MM.1S (cell line): ENCODE data around the gene BRD1.

Source experiments
- DNase-seq: peaks from one replicate; pipeline ENCODE4 v3.0.0-alpha.2; 2015
- H2AFZ ChIP-seq: fragments of 300-600 bp; sonication (generic); 2 replicates; pipeline ENCODE4 v1.6.0; 2016; ENCODE audit warnings: antibody characterized with exemption, low read length
- H3F3A ChIP-seq: fragments of 300-600 bp; sonication (generic); 2 replicates; pipeline ENCODE4 v1.6.1; 2016; ENCODE audit warnings: mild to moderate bottlenecking, antibody characterized with exemption, low read length, moderate library complexity, mixed read lengths; ENCODE audit not compliant: insufficient read depth
- H3K27ac ChIP-seq: fragments of 300-600 bp; sonication (generic); 2 replicates; pipeline ENCODE4 v1.5.1; 2016; ENCODE audit warnings: mild to moderate bottlenecking, low read length
- H3K27me3 ChIP-seq: fragments of 300-600 bp; sonication (generic); replicated peaks from 2 replicates; pipeline ENCODE4 v1.6.0; 2016; ENCODE audit warnings: low read length; ENCODE audit not compliant: insufficient read depth
- H3K36me3 ChIP-seq: fragments of 300-600 bp; sonication (generic); replicated peaks from 2 replicates; pipeline ENCODE4 v1.6.1; 2016; ENCODE audit warnings: mild to moderate bottlenecking, low read length, mixed read lengths; ENCODE audit not compliant: insufficient read depth
- H3K4me1 ChIP-seq: fragments of 300-600 bp; sonication (generic); 2 replicates; pipeline ENCODE4 v1.6.1; 2016; ENCODE audit warnings: low read length, mixed read lengths
- H3K4me2 ChIP-seq: fragments of 300-600 bp; sonication (generic); 2 replicates; pipeline ENCODE4 v1.6.0; 2016; ENCODE audit warnings: low read depth, low read length
- H3K4me3 ChIP-seq: fragments of 300-600 bp; sonication (generic); 2 replicates; pipeline ENCODE4 v1.5.1; 2016; ENCODE audit warnings: low read length, mixed read lengths
- H3K79me2 ChIP-seq: fragments of 300-600 bp; sonication (generic); 2 replicates; pipeline ENCODE4 v1.6.1; 2016; ENCODE audit warnings: mixed run types, low read length, mixed read lengths
- H3K9ac ChIP-seq: fragments of 300-600 bp; sonication (generic); 2 replicates; pipeline ENCODE4 v1.6.1; 2016; ENCODE audit warnings: low read length, mixed read lengths
- H3K9me2 ChIP-seq: fragments of 300-600 bp; sonication (generic); replicated peaks from 2 replicates; pipeline ENCODE4 v1.6.1; 2016; ENCODE audit warnings: mild to moderate bottlenecking, low read length, mixed read lengths; ENCODE audit not compliant: insufficient read depth
- H3K9me3 ChIP-seq: fragments of 300-600 bp; sonication (generic); replicated peaks from 2 replicates; pipeline ENCODE4 v1.6.1; 2016; ENCODE audit warnings: mild to moderate bottlenecking, low read length, mixed read lengths; ENCODE audit not compliant: insufficient read depth
- H4K20me1 ChIP-seq: fragments of 300-600 bp; sonication (generic); 2 replicates; pipeline ENCODE4 v1.6.1; 2016; ENCODE audit warnings: mild to moderate bottlenecking, low read length, moderate library complexity, mixed read lengths; ENCODE audit not compliant: insufficient read depth
- CTCF ChIP-seq: fragments of 300-600 bp; sonication (generic); IDR thresholded peaks from 2 replicates; pipeline ENCODE4 v1.5.1; 2016; ENCODE audit warnings: antibody characterized with exemption, low read length, mixed read lengths
- EZH2 ChIP-seq: fragments of 300-600 bp; sonication (generic); optimal IDR thresholded peaks from 2 replicates; pipeline ENCODE3; 2017; ENCODE audit warnings: low read depth, mild to moderate bottlenecking, antibody characterized with exemption, low read length, mixed read lengths
- EZH2phosphoT487 ChIP-seq: fragments of 300-600 bp; sonication (generic); IDR thresholded peaks from 2 replicates; pipeline ENCODE4 v1.6.1; 2018; ENCODE audit warnings: antibody characterized with exemption, low read length

Gene BRD1

GRCh38 chr22:49807129-49807528 lies 20.5 kb downstream of the BRD1 start:
- no peaks in the 10 kb centered on the region for H3K9me3 ChIP-seq
- H3K27ac ChIP-seq, result no peak overlapping the region
- no peak overlapping the region for H2AFZ ChIP-seq
- no peak overlapping the region for H3K9ac ChIP-seq
- H3K4me1 ChIP-seq, result no peaks in the 10 kb centered on the region
- TF ChIP-seq EZH2phosphoT487 (no peak), CTCF (no peak), EZH2 (no peak)
- H3K36me3 ChIP-seq, result peaks cover 7% of the 10 kb centered on the region; the same call in 1 of the 2 replicates
- no peak overlapping the region for H3K4me3 ChIP-seq
- H3K4me2 ChIP-seq, result no peak overlapping the region
- peaks cover 96% of the 10 kb centered on the region for H3K79me2 ChIP-seq
- H3K27me3 ChIP-seq, result no peaks in the 10 kb centered on the region
- peaks cover 43% of the 10 kb centered on the region for H4K20me1 ChIP-seq
- no peaks in the 10 kb centered on the region for H3K9me2 ChIP-seq
- no peaks in the 10 kb centered on the region for H3F3A ChIP-seq
- no peak for DNase-seq

DNA sequence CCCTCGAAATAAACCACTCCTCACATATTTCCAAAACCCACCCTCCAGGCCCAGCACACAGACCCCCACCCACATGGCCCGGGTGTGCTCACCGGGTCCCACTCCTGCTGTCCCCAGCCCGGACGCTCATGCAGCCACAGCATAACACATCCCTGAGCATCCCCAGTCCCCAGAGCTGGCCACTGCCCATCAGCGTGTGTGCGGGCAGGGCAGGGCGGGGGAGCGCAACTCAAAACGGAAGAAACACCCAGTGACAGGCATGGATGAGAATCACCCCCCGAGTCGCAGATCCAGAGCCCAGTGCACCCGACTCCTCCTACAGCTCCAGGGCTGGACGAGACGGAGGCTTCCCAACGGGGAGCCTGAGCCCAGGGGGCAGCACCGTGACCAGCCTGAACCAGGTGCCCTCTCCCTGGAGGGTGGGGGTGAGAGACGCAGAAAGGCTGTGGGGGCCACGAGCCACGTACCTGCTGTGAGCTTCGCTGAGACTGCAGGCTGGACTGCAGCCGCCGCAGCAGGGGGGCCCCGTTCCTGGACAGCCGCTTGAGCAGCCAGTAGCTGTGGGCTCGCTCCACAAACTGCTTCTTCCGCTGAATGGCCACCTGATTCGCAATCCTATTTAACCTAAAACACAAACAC lies 23.8 kb downstream of the BRD1 start:
- H3F3A ChIP-seq, result no peaks in the 10 kb centered on the region
- no peak overlapping the region for H2AFZ ChIP-seq
- peaks cover 45% of the 10 kb centered on the region for H4K20me1 ChIP-seq
- no peaks in the 10 kb centered on the region for H3K27me3 ChIP-seq
- H3K79me2 ChIP-seq, result peaks cover 97% of the 10 kb centered on the region
- no peak for TF ChIP-seq EZH2
- TF ChIP-seq EZH2phosphoT487, result no peak
- no peak for TF ChIP-seq CTCF
- H3K9me3 ChIP-seq, result no peaks in the 10 kb centered on the region
- H3K4me1 ChIP-seq, result no peaks in the 10 kb centered on the region
- H3K36me3 ChIP-seq, result peaks cover 7% of the 10 kb centered on the region; the same call in 1 of the 2 replicates
- H3K27ac ChIP-seq, result no peak overlapping the region
- DNase-seq, result no peak
- H3K9ac ChIP-seq, result no peak overlapping the region
- no peak overlapping the region for H3K4me2 ChIP-seq
- no peak overlapping the region for H3K4me3 ChIP-seq
- no peaks in the 10 kb centered on the region for H3K9me2 ChIP-seq

DNA sequence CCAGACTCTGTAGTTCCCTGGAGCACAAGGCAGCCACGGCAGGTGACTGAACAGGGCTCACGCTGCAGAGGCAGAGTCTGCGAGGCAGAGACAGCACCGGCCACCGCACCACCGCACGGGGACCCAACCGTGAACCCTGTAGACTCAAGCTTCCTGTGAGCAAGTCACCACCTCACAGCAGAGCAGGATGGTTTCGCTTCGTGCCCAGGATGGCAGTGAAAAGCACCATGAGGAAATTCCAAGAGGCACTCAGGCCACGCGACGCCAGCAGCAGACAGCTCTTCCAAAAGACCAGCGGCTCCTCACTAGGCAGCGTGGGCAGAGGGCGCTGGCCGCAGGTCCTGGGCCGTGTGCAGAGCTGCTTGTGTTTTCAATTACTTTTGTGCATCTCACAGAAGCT lies 24.5 kb downstream of the BRD1 start:
- Histone ChIP-seq H3K9ac (no peak overlapping the region), H3F3A (no peaks in the 10 kb centered on the region), H2AFZ (no peak overlapping the region), H4K20me1 (peaks cover 43% of the 10 kb centered on the region), H3K27ac (no peak overlapping the region), H3K4me2 (no peak overlapping the region), H3K4me1 (no peaks in the 10 kb centered on the region), H3K79me2 (peaks cover 97% of the 10 kb centered on the region), H3K9me2 (no peaks in the 10 kb centered on the region), H3K9me3 (no peaks in the 10 kb centered on the region), H3K4me3 (no peak overlapping the region), H3K27me3 (no peaks in the 10 kb centered on the region), H3K36me3 (peaks cover 12% of the 10 kb centered on the region; the same call in 1 of the 2 replicates)
- TF ChIP-seq CTCF (no peak), EZH2 (no peak), EZH2phosphoT487 (no peak)
- DNase-seq, result no peak
